NK-92 treated with Interleukin-12 subunit alpha and Interleukin-12 subunit beta, amount 100 ng/mL, for 24 hours (cell line): ENCODE measurements around the gene SETD1A.

ENCODE experiments used
- DNase-seq: peaks from one replicate; lab custom pipeline; 2025; lab: John Stamatoyannopoulos, UW

SETD1A gene

GRCh38 chr16:30957456-30958174 lies at the start of gene SETD1A:
Gene SETD1A, plus strand, starts transcription at chr16:30957754. Its CDS starts 978 bp downstream, at chr16:30958732.
- DNase-seq, result peak; percentile 94

GRCh38 chr16:30910427-30911029 lies 47.0 kb upstream of the SETD1A start:
- no peak for DNase-seq

GRCh38 chr16:30912794-30913412 lies 44.7 kb upstream of the SETD1A start:
- no peak for DNase-seq

GRCh38 chr16:30914830-30915229 lies 42.7 kb upstream of the SETD1A start:
- no peak for DNase-seq

- DNase-seq, result no peak
These were observed 38.9 kb upstream of the SETD1A start for GRCh38 chr16:30918614-30919013.

GRCh38 chr16:30920891-30921290 lies 36.7 kb upstream of the SETD1A start:
- no peak for DNase-seq

- no peak for DNase-seq
These were observed 36.2 kb upstream of the SETD1A start for GRCh38 chr16:30921459-30921747.

GRCh38 chr16:30921748-30922419 lies 35.7 kb upstream of the SETD1A start:
- DNase-seq, result peak; percentile 75

GRCh38 chr16:30922420-30922959 lies 35.1 kb upstream of the SETD1A start:
- peak; percentile 99 for DNase-seq

- DNase-seq, result peak; percentile 97
These were observed 34.5 kb upstream of the SETD1A start for GRCh38 chr16:30922960-30923535.

- no peak for DNase-seq
These were observed 33.9 kb upstream of the SETD1A start, which contains the start of gene FBXL19 for GRCh38 chr16:30923554-30924075. Gene FBXL19, plus strand, starts transcription at chr16:30923572. Its CDS starts 2,183 bp downstream, at chr16:30925755.

GRCh38 chr16:30924076-30924912 lies 33.3 kb upstream of the SETD1A start:
- DNase-seq, result no peak

- no peak for DNase-seq
These were observed 32.5 kb upstream of the SETD1A start for GRCh38 chr16:30924913-30925631.

GRCh38 chr16:30925632-30925987 lies 31.9 kb upstream of the SETD1A start:
- no peak for DNase-seq

- no peak for DNase-seq
These were observed 31.4 kb upstream of the SETD1A start for GRCh38 chr16:30925995-30926811.

- DNase-seq, result no peak
These were observed 30.4 kb upstream of the SETD1A start for GRCh38 chr16:30926937-30927788.

- DNase-seq, result peak; percentile 30
These were observed 29.7 kb upstream of the SETD1A start for GRCh38 chr16:30927789-30928378.

- DNase-seq, result no peak
These were observed 29.2 kb upstream of the SETD1A start for GRCh38 chr16:30928390-30928789.
